Activated T-cell treated with anti-CD3 and anti-CD28 coated beads for 48 hours (primary cell): ENCODE measurements around the gene PAFAH1B1.
"Not testable (repeated sequence)": the region's sequence is repeated elsewhere in the genome, so short reads cannot be mapped to it uniquely, and the experiment has no call there.

Experiments
- DNase-seq: peaks from one replicate; pipeline ENCODE4 v3.0.0-alpha.2; 2020; ENCODE audit warnings: low read depth

Gene PAFAH1B1

GRCh38 chr17:2594722-2595599, 1.5 kb downstream of the PAFAH1B1 start:
- DNase-seq, result peak; percentile 6

- DNase-seq, result no peak
Observed at GRCh38 chr17:2595716-2596115, 2.3 kb downstream of the PAFAH1B1 start.

- no peak for DNase-seq
Observed at GRCh38 chr17:2598166-2598565, 4.7 kb downstream of the PAFAH1B1 start.

GRCh38 chr17:2602597-2603017, 9.2 kb downstream of the PAFAH1B1 start:
- DNase-seq, result no peak

- DNase-seq, result no peak
Observed at GRCh38 chr17:2608350-2608913, 15.0 kb downstream of the PAFAH1B1 start.

GRCh38 chr17:2609091-2609490, 15.6 kb downstream of the PAFAH1B1 start:
- no peak for DNase-seq

GRCh38 chr17:2610195-2611175, 17.0 kb downstream of the PAFAH1B1 start:
- no peak for DNase-seq

- no peak for DNase-seq
Observed at GRCh38 chr17:2611627-2612026, 18.2 kb downstream of the PAFAH1B1 start.

- no peak for DNase-seq
Observed at GRCh38 chr17:2612630-2613029, 19.2 kb downstream of the PAFAH1B1 start.

GRCh38 chr17:2613089-2613808, 19.8 kb downstream of the PAFAH1B1 start:
- DNase-seq, result no peak

- no peak for DNase-seq
Observed at GRCh38 chr17:2615882-2616281, 22.4 kb downstream of the PAFAH1B1 start.

GRCh38 chr17:2621241-2621640, 27.8 kb downstream of the PAFAH1B1 start:
- no peak for DNase-seq

GRCh38 chr17:2621951-2622405, 28.5 kb downstream of the PAFAH1B1 start:
- not testable (repeated sequence) for DNase-seq

- DNase-seq, result not testable (repeated sequence)
Observed at GRCh38 chr17:2622721-2623301, 29.4 kb downstream of the PAFAH1B1 start.

- no peak for DNase-seq
Observed at GRCh38 chr17:2624292-2624731, 30.9 kb downstream of the PAFAH1B1 start.

GRCh38 chr17:2626626-2627219, 33.3 kb downstream of the PAFAH1B1 start:
- not testable (repeated sequence) for DNase-seq

- not testable (repeated sequence) for DNase-seq
Observed at GRCh38 chr17:2628922-2629321, 35.5 kb downstream of the PAFAH1B1 start.

GRCh38 chr17:2631211-2631610, 37.8 kb downstream of the PAFAH1B1 start:
- DNase-seq, result no peak

GRCh38 chr17:2634361-2634960, 41.0 kb downstream of the PAFAH1B1 start:
- DNase-seq, result no peak

GRCh38 chr17:2635241-2635640, 41.8 kb downstream of the PAFAH1B1 start:
- no peak for DNase-seq
